ENCODE measurements around the gene CCDC138. TPM values are rescaled to one million over a fixed set of nuclear protein-coding genes. Genes with fewer than 3 reads are reported as not detected.

Gene CCDC138
- total RNA-seq, 1 donor from 2014 or later, result 1.9 TPM

- no peak for ATAC-seq
- intact Hi-C loops (cut with micrococcal nuclease), result no loop called here
- DNase-seq, result no peak
Measured at GRCh38 chr2:108924580-108925251, 138.1 kb downstream of the CCDC138 start.

GRCh38 chr2:108925286-108925685 is 138.7 kb downstream of the CCDC138 start:
- intact Hi-C loops (cut with micrococcal nuclease), result no loop called here
- DNase-seq, result no peak
- ATAC-seq, result no peak

- DNase-seq (no peak), ATAC-seq (peak; percentile 60)
- intact Hi-C loops (cut with micrococcal nuclease), result no loop called here
Measured at GRCh38 chr2:108925735-108926134, 139.2 kb downstream of the CCDC138 start.

Other genes with a start within 250 kb of the CCDC138 start
- 48.3 TPM for gene RANBP2, start 67.3 kb upstream of the CCDC138 start, total RNA-seq
- gene EDAR, start 202.4 kb downstream of the CCDC138 start, total RNA-seq, result not detected

Data from left ventricle myocardium superior (tissue), 1 donor.